ENCODE results near the gene IQSEC1.

Gene IQSEC1

DNA sequence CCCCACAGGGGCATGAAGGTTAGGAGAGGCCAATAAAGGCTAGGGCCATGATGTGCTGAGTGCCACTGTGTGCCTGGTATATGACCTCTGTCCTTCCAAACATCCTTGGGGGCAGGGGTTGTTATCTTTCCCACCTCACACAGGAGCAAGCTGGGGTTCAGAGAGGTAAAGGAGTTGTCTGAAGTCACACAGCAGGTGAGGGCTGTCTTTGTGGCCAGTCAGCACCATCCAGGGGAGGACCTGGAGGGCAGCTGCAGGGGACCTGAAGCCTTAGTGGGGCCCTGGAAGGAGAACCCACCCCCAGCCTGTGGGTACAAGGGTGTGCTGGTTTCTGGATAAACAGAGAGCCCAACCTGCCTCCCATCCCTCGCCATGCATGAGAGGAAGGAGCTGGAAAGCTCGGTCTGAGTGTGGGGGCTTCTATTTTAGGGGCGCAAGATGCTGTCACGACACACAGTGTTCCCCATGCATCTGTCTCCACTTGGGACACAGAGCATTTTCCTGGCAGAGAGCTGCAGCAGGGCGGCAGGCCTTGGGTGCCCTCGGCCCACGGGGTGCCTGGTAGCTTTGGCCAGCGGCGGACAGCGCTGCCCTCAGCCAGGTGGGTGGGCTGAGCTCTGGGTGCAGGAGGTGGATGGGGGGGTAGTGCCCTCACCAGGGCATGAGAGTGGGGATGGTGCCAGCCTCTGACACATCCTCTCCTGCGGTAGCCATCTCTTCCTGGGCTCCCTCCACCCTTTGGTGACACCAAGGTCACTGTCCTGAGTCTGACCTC lies 14.7 kb downstream of the IQSEC1 start:
- H4K20me1 ChIP-seq: peaks cover 0 to 75% (median 0%) of the 10 kb centered on the region in 11 experiments; a peak in 3 of 22 replicates
- H3K4me2 ChIP-seq: peak overlapping the region in 8 of 11 experiments; percentile 2 to 43 (median 17); a peak in 11 of 22 replicates
- H3K9ac ChIP-seq: no peak overlapping the region; a peak in 2 of 22 replicates
- H3K9me3 ChIP-seq (replicated peaks in 1 of 11): no peaks in the 10 kb centered on the region
- peak overlapping the region in 2 of 11 experiments; percentile 28 to 37; a peak in 5 of 22 replicates for H3K27ac ChIP-seq
- no peak for TF ChIP-seq Cebpa-rat (IDR thresholded peaks at IDR 0.05)
- peaks cover 4 to 98% (median 85%) of the 10 kb centered on the region in 10 experiments for H3K4me1 ChIP-seq
- peaks cover 0 to 30% (median 0%) of the 10 kb centered on the region in 11 experiments; a peak in 3 of 22 replicates for H3K36me3 ChIP-seq
- H3K4me3 ChIP-seq: no peak overlapping the region
- H3K27me3 ChIP-seq: no peaks in the 10 kb centered on the region

GRCh38 chr3:13057282-13058040 lies 15.8 kb downstream of the IQSEC1 start:
- Histone ChIP-seq H3K9ac (peak overlapping the region in 3 of 11 experiments; percentile 8 to 33 (median 14); a peak in 1 of 22 replicates), H3K4me1 (peaks cover 8 to 98% (median 84%) of the 10 kb centered on the region in 10 experiments), H4K20me1 (peaks cover 0 to 70% (median 0%) of the 10 kb centered on the region in 11 experiments; a peak in 3 of 22 replicates), H3K36me3 (peaks cover 0 to 29% (median 0%) of the 10 kb centered on the region in 11 experiments; a peak in 3 of 22 replicates), H3K27ac (peak overlapping the region in 1 of 11 experiments; percentile 5; a peak in 1 of 22 replicates), H3K9me3 (replicated peaks in 1 of 11) (no peaks in the 10 kb centered on the region), H3K27me3 (no peaks in the 10 kb centered on the region), H3K4me2 (peak overlapping the region in 4 of 11 experiments; percentile 18 to 43 (median 28); a peak in 8 of 22 replicates), H3K4me3 (no peak overlapping the region)
- no peak for TF ChIP-seq Cebpa-rat (IDR thresholded peaks at IDR 0.05)

DNA sequence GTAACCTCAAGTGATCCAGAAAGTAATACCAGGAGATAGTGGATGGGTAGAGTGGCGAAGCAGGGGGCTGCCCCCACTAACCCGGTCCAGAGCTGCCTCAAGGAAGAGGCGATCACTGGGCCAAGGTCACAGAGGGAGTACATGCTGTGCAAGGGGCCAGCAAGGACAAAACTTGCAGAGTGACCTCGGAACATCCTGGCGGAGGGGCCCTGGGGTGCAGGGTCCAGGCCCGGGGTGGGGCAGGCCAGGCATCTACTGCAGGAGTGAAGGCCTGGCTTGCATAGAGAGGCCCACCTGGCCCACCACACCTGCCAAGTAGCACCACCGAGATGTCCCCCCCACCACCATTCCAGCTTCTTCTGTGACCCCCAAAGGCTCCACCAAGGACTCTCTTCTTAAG lies 17.6 kb downstream of the IQSEC1 start:
- Histone ChIP-seq H3K4me1 (peaks cover 13 to 98% (median 84%) of the 10 kb centered on the region in 10 experiments), H4K20me1 (peaks cover 0 to 73% (median 0%) of the 10 kb centered on the region in 11 experiments; a peak in 3 of 22 replicates)
- TF ChIP-seq Cebpa-rat (IDR thresholded peaks at IDR 0.05): no peak

DNA sequence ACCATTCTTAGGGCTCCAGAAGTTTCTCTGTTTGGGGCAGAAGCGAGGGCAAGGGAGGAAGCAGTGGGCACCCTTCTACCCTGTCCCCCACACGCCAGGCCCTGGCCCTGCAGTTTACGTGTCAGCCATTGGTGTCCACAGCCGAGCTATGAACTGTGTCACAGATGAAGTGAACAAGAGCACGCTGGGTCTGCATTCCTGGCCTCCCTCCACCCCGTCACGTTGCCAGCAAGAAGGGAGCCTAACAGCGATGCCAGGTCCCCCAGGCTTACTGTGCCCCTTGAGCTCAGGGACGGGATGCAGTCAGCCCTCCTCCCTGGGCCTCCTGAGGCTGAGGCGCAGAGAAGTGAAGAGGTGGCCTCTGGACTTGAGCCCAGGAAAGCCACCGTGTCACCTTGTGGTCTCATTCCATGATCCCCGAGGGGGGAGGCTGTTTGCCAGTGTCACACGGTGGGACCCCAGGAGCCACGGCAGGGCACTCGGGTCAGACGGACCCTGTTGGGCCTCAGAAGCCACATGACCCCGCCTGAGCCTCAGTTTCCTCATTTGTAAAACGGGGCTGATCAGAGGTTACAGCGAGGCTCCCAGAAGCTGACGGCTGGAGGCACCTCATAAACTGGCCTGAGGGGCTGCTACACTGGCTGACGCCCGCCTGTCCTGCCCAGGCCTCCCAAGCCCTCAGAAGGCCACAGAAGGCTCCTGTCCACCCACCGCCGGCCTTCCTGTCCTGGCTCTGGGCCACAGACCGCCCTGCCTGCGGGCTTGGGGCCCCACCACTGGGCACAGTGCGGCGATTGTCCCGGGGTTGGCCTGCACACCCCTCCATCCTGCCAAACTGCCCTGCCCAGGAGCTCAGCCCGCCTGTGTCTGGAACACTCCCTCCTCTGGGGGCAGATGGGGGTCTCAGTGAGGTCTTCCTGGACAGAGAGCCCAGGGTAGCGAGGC lies 18.6 kb downstream of the IQSEC1 start:
- Histone ChIP-seq H3K4me2 (peak overlapping the region in 9 of 11 experiments; percentile 69 to 98 (median 94); a peak in 18 of 22 replicates), H4K20me1 (peaks cover 0 to 74% (median 0%) of the 10 kb centered on the region in 11 experiments; a peak in 3 of 22 replicates)

More for the DNA sequence above, 17.6 kb downstream of the IQSEC1 start:
- Histone ChIP-seq H3K4me3 (no peak overlapping the region), H3K27me3 (no peaks in the 10 kb centered on the region), H3K27ac (no peak overlapping the region), H3K36me3 (peaks cover 0 to 17% (median 0%) of the 10 kb centered on the region in 11 experiments; a peak in 2 of 22 replicates), H3K4me2 (peak overlapping the region in 4 of 11 experiments; percentile 72 to 98 (median 98); a peak in 4 of 22 replicates), H3K9ac (no peak overlapping the region), H3K9me3 (replicated peaks in 1 of 11) (no peaks in the 10 kb centered on the region)

DNA sequence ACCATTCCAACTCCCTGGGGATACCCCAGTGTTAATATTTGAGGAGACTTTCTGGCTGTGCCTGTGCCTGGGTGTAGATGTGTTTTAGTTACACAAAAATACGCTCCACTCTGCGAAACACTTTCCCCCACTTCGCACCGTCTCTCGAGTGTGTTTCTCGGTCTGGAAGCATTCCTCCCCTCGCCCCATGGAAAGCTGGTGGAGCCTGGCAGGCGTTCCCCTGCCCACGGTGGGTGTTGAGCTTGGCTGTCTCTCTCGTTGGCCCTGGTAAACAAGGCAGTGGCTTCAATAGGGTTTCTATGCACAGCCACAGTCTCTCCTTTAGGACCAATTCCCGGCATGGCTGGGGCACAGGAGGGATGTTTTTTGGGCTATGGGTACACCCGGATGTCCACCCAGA lies 19.3 kb downstream of the IQSEC1 start:
- Histone ChIP-seq H4K20me1 (peaks cover 0 to 74% (median 0%) of the 10 kb centered on the region in 11 experiments; a peak in 3 of 22 replicates), H3K4me1 (peaks cover 17 to 98% (median 86%) of the 10 kb centered on the region in 10 experiments), H3K36me3 (peaks cover 0 to 3% (median 0%) of the 10 kb centered on the region in 11 experiments; a peak in 2 of 22 replicates), H3K4me3 (no peak overlapping the region), H3K9ac (peak overlapping the region in 3 of 11 experiments; percentile 26 to 35 (median 29); a peak in 2 of 22 replicates), H3K9me3 (replicated peaks in 1 of 11) (no peaks in the 10 kb centered on the region), H3K27me3 (no peaks in the 10 kb centered on the region), H3K27ac (peak overlapping the region in 6 of 11 experiments; percentile 8 to 59 (median 26); a peak in 6 of 22 replicates), H3K4me2 (peak overlapping the region in 10 of 11 experiments; percentile 41 to 98 (median 90); a peak in 20 of 22 replicates)
- no peak for TF ChIP-seq Cebpa-rat (IDR thresholded peaks at IDR 0.05)

More for the DNA sequence above, 18.6 kb downstream of the IQSEC1 start:
- Histone ChIP-seq H3K27me3 (no peaks in the 10 kb centered on the region), H3K36me3 (peaks cover 0 to 8% (median 0%) of the 10 kb centered on the region in 11 experiments; a peak in 2 of 22 replicates), H3K9ac (peak overlapping the region in 6 of 11 experiments; percentile 2 to 35 (median 20); a peak in 7 of 22 replicates), H3K4me3 (no peak overlapping the region), H3K9me3 (replicated peaks in 1 of 11) (no peaks in the 10 kb centered on the region), H3K27ac (peak overlapping the region in 7 of 11 experiments; percentile 8 to 59 (median 19); a peak in 10 of 22 replicates), H3K4me1 (peaks cover 13 to 98% (median 86%) of the 10 kb centered on the region in 10 experiments)
- TF ChIP-seq Cebpa-rat (IDR thresholded peaks at IDR 0.05): no peak

GRCh38 chr3:13053420-13053819 lies 19.8 kb downstream of the IQSEC1 start:
- peak overlapping the region in 4 of 11 experiments; percentile 14 to 30 (median 22); a peak in 4 of 22 replicates for H3K9ac ChIP-seq

DNA sequence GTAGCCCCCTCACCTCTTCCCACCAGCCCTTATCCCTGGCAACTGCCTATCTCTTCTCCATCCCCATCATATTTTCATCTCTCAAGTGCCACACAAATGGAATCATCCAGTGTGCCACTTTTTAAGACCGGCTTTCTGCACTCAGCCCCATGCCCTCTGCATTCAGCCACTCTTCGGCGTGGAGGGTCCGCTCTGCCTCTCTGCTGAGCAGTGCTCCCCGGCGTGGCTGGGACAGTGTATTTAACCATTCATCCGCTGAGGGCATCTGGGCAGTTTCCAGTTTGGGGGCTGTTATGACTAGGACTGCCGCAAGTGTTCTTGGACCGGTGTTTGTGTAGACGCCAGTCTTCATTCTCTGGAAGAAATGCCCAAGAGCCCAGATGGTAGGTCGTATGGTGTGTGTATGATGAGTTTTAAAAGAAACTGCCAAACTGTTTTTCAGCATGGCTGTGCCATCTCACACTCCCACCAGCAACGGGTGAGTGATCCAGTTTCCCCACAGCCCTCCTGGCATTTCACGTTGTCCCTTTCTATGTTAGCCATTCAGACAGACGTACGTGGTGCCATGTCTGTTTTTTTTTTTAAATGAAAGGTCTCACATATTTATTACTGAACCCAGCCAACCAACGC lies 20.9 kb downstream of the IQSEC1 start:
- H3K4me2 ChIP-seq: peak overlapping the region in 9 of 11 experiments; percentile 69 to 98 (median 94); a peak in 17 of 22 replicates
- H3K4me3 ChIP-seq: no peak overlapping the region
- no peaks in the 10 kb centered on the region for H3K27me3 ChIP-seq
- no peaks in the 10 kb centered on the region for H3K9me3 ChIP-seq (replicated peaks in 1 of 11)
- H3K27ac ChIP-seq: peak overlapping the region in 2 of 11 experiments; percentile 49 to 59; a peak in 4 of 22 replicates
- no peak for TF ChIP-seq Cebpa-rat (IDR thresholded peaks at IDR 0.05)
- H3K36me3 ChIP-seq: no peaks in the 10 kb centered on the region; a peak in 1 of 22 replicates
- peaks cover 33 to 98% (median 86%) of the 10 kb centered on the region in 10 experiments for H3K4me1 ChIP-seq
- peaks cover 0 to 70% (median 0%) of the 10 kb centered on the region in 11 experiments; a peak in 3 of 22 replicates for H4K20me1 ChIP-seq
- H3K9ac ChIP-seq: 0 out of 22 replicates have a peak overlapping the region, but pooled peaks of 2 of the 11 experiments have one; percentile 18 to 31

More at GRCh38 chr3:13053420-13053819, 19.8 kb downstream of the IQSEC1 start:
- Histone ChIP-seq H3K36me3 (no peaks in the 10 kb centered on the region; a peak in 1 of 22 replicates), H3K4me1 (peaks cover 22 to 98% (median 86%) of the 10 kb centered on the region in 10 experiments), H3K9me3 (replicated peaks in 1 of 11) (no peaks in the 10 kb centered on the region), H3K4me2 (peak overlapping the region; percentile 41 to 98 (median 86); a peak in 21 of 22 replicates), H3K27me3 (no peaks in the 10 kb centered on the region), H4K20me1 (peaks cover 0 to 70% (median 0%) of the 10 kb centered on the region in 11 experiments; a peak in 3 of 22 replicates), H3K4me3 (no peak overlapping the region), H3K27ac (peak overlapping the region in 5 of 11 experiments; percentile 2 to 59 (median 30); a peak in 4 of 22 replicates)
- TF ChIP-seq Cebpa-rat (IDR thresholded peaks at IDR 0.05): no peak

All from BLaER1 treated with 17β-estradiol and CSF1 and Interleukin-3, amounts not matched to agents 10 nM and 100 nM (cell line).